Ascending aorta (tissue), 2 donors: Measurements from ENCODE around the gene SRGN. TPM values are rescaled to one million over a fixed set of nuclear protein-coding genes. Genes with fewer than 3 reads are reported as not detected.

Experiments
- DNase-seq, 2 donors: peaks; one replicate each; pipeline ENCODE4 v3.0.0-alpha.2; 2019; ENCODE audit warnings: low spot score in 2 of 2
- H3K27ac ChIP-seq, 2 donors: fragments of 200-600 bp; sonication (generic); one replicate each; pipeline ENCODE4 v1.5.1; 2016 to 2017; ENCODE audit warnings: mild to moderate bottlenecking in 1 of 2
- H3K27me3 ChIP-seq: fragments of 200-600 bp; sonication (generic); one replicate; pipeline ENCODE4 v1.5.1; 2017
- H3K36me3 ChIP-seq, 2 donors: fragments of 200-600 bp; sonication (generic); one replicate each; pipeline ENCODE4 v1.5.1; 2016
- H3K4me1 ChIP-seq, 2 donors: fragments of 200-600 bp; sonication (generic); one replicate each; pipeline ENCODE4 v1.5.1; 2016 to 2017; ENCODE audit warnings: mild to moderate bottlenecking in 1 of 2
- H3K4me3 ChIP-seq, 2 donors: fragments of 200-600 bp; sonication (generic); one replicate each; pipeline ENCODE4 v1.5.1; 2016 to 2017; ENCODE audit warnings: mild to moderate bottlenecking in 1 of 2
- H3K9me3 ChIP-seq, 2 donors: fragments of 200-600 bp; sonication (generic); one replicate each; pipeline ENCODE4 v1.5.1; 2016
- intact Hi-C: fragments of 100-400 bp; cut with DNase I; formaldehyde crosslinking; loops from one replicate; pipeline ENCODE4 v1.15.1; 2023
- total RNA-seq: library from RNA; depleted of rRNA; stranded (reverse); fragments of >200 nt; gene quantifications from one replicate; pipeline ENCODE4 v1.1.0, GENCODE V29; 2016
- TF ChIP-seq, protein P1 (sequence below), 3 experiments: fragments of 200-600 bp in 2 of 3; fragments of 450-650 bp in 1 of 3; sonication (generic) in 2 of 3; IDR thresholded peaks; one replicate each; pipeline ENCODE4 v1.5.1; 2016 to 2019; ENCODE audit warnings: antibody characterized with exemption in 3 of 3, mild to moderate bottlenecking in 1 of 3, moderate library complexity in 1 of 3

SRGN gene
- total RNA-seq, 1 donor from 2014 or later: 155 TPM

DNA sequence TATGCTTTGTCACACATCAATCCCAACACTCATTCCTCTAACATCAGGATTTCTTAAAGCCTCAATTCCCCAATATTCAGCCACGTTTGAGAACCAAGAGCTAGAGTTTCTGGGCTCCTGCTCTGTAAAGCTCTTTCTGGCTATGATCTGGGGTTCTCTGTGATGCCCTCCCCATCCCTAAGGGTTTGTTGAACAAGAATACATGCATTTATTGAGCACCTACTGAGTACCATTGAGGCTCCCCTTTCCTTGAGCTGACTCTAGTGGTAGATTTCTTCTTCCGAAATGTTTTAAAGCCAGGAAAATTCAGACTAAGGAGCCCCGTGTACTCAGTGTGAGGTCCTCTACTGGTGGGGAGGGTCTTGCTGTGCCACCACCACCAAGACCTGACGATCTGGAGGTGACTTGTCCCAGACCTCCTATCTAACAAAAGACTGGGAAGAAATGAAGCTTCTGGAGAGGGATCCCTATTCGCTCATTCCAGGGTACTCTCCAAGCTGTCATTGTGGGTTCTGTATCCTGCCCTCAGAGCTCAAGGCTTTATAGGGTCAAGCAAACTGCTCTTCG, 23.1 kb upstream of the SRGN start:
- peaks cover 10 to 19% of the 10 kb centered on the region in 2 donors for H3K4me1 ChIP-seq
- H3K9me3 ChIP-seq: no peaks in the 10 kb centered on the region
- no peaks in the 10 kb centered on the region for H3K27me3 ChIP-seq
- intact Hi-C loops: no loop called here
- no peaks in the 10 kb centered on the region for H3K36me3 ChIP-seq
- H3K4me3 ChIP-seq: no peak overlapping the region
- DNase-seq: no peak
- peak overlapping the region; percentile 64 to 68 for H3K27ac ChIP-seq
- TF ChIP-seq, protein P1, sequence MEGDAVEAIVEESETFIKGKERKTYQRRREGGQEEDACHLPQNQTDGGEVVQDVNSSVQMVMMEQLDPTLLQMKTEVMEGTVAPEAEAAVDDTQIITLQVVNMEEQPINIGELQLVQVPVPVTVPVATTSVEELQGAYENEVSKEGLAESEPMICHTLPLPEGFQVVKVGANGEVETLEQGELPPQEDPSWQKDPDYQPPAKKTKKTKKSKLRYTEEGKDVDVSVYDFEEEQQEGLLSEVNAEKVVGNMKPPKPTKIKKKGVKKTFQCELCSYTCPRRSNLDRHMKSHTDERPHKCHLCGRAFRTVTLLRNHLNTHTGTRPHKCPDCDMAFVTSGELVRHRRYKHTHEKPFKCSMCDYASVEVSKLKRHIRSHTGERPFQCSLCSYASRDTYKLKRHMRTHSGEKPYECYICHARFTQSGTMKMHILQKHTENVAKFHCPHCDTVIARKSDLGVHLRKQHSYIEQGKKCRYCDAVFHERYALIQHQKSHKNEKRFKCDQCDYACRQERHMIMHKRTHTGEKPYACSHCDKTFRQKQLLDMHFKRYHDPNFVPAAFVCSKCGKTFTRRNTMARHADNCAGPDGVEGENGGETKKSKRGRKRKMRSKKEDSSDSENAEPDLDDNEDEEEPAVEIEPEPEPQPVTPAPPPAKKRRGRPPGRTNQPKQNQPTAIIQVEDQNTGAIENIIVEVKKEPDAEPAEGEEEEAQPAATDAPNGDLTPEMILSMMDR (IDR thresholded peaks at IDR 0.05): no peak

DNA sequence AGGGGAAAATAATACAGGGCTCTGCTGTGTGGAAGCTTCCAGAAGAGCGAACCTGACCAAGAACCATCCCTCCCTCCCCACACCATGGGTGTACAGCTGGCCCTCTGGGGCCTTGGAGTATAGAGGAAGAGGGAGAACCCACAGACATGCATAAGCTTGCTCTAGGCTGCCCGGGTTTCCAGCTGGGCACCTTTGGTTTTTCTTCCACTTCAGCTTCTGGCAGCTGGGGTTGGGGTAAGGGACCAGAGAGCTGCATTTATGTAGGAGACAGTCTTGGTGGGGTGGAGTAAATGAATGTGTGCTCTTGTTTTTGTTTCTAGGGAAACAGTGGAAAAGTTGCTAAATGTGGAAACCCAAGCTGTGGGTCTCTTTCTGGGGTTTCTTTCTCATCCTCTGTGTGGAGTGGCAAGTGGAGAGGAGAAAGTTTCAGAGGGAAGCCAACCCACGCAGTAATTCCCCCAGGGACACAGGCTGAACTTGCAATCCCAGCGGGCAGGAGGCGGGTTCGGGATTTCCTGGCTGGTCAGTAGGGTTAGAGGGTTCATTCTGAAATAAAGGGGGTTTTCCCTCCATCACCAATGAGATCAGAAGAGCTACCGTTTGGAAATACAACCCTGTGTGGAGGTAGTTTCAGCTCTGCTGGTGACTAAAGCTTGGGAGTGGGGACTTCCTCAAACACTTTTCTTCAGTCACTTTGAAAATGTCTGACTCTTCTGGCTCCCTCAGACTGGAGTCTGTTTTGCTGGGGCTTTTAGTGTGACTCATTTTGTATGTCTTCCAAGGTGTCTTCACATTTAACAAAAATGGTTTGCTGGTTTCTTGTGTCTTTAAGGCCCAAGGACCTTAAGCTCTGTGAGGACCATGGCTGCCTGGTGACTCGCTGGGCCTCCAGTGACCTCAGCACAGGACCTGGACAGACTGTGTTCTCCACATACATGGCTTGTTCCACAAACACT, 22.2 kb upstream of the SRGN start:
- Histone ChIP-seq H3K27me3 (no peaks in the 10 kb centered on the region), H3K27ac (peak overlapping the region; percentile 64 to 68), H3K36me3 (no peaks in the 10 kb centered on the region), H3K4me1 (peaks cover 10 to 19% of the 10 kb centered on the region in 2 donors), H3K4me3 (no peak overlapping the region), H3K9me3 (no peaks in the 10 kb centered on the region)
- DNase-seq: peak in 1 of 2 donors; percentile 81
- TF ChIP-seq, protein P1 (IDR thresholded peaks at IDR 0.05): no peak
- intact Hi-C loops: no loop called here

DNA sequence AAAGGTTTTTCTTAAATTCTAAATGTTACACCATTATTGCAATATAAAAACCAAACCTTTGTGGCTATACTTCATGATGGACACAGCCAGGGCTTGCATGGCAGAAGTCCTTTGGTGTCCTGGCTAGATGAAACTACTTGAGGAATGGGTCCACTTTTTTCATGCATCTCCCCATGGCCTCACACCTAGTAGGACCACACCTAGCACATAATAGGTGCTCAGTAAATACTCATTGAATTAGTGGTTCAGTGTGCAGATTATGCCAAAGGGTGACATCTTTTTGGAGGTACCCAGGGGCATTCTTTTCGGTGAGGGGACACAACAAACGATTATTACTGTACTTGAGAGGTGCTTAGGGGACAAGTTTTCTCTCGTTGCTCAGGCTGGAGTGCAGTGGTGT, 20.7 kb upstream of the SRGN start:
- no peaks in the 10 kb centered on the region for H3K9me3 ChIP-seq
- no peak overlapping the region for H3K4me3 ChIP-seq
- no peaks in the 10 kb centered on the region for H3K36me3 ChIP-seq
- intact Hi-C loops: no loop called here
- peaks cover 5 to 10% of the 10 kb centered on the region in 2 donors for H3K4me1 ChIP-seq
- no peaks in the 10 kb centered on the region for H3K27me3 ChIP-seq
- H3K27ac ChIP-seq: no peak overlapping the region
- TF ChIP-seq, protein P1 (IDR thresholded peaks at IDR 0.05): no peak
- no peak for DNase-seq

DNA sequence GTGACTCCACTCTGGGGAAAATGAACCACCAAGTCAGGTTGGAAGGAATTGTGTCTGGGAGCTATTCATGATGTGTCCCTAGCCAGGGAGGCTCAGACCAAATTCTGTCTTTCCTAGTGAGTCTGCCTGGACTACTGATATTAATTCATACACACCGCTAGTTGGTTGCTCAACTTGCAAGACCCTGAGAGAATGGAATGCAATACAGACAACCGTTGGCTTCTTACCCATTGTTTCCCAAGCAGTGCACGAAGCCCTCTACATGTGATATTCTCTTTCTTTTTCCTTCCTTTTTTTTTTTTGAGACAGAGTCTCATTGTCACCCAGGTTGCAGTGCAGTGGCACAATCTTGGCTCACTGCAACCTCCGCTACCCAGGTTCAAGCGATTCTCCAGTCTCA, 19.4 kb upstream of the SRGN start:
- TF ChIP-seq, protein P1 (IDR thresholded peaks at IDR 0.05): no peak
- Histone ChIP-seq H3K36me3 (no peaks in the 10 kb centered on the region), H3K27ac (no peak overlapping the region), H3K4me3 (no peak overlapping the region), H3K27me3 (no peaks in the 10 kb centered on the region), H3K9me3 (no peaks in the 10 kb centered on the region), H3K4me1 (peaks cover 4 to 7% of the 10 kb centered on the region in 2 donors)
- intact Hi-C loops: no loop called here
- DNase-seq: no peak

DNA sequence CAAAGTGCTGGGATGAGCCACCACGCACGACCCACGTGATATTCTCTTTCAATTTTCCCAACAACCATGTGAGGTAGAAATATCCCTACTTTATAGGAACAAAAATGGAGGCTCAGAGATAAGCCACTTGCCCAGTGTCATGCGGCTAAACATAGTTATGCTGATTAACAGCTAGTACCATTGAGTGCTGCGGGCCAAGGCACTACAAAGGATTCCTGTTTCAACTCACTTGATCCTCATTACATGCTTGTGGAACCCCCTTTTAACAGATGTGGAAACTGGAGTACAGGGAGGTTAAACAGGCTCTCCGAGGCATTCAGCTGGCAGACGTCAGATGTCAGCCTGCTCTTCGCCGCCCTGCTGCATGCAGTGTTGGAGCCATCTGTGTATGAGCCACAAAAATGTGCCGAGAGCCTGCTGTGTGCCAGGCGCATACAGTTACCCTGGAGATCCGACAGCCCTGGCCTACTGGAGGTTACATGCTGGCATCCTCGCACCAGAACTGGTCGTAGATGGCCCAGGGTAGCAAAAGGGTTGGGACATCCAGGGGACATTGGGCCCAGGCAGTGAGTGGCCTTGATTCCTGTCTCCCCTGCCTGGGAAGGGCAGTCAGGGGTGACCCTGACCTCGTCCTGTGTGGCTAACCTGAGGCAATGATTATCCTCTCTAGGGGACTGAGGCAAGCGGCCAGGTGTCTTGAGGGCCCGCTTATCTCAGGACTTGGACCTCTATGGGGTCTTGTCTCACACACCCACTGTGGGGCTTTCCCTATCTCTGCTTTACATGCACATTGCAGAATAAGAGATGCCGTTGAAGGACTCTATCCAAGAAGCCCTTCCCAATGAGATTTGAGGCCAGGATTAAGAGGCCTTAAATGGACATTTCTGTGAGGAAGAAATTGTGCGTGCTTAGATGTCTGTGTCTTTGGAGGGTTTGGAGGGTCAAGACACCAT, 18.5 kb upstream of the SRGN start:
- Histone ChIP-seq H3K27me3 (no peaks in the 10 kb centered on the region), H3K27ac (no peak overlapping the region), H3K36me3 (no peaks in the 10 kb centered on the region), H3K9me3 (no peaks in the 10 kb centered on the region), H3K4me3 (no peak overlapping the region), H3K4me1 (peaks cover 4 to 7% of the 10 kb centered on the region in 2 donors)
- TF ChIP-seq, protein P1 (IDR thresholded peaks at IDR 0.05): no peak
- intact Hi-C loops: no loop called here
- no peak for DNase-seq
